ENCODE results near the gene CLMN. TPM values are rescaled to one million over a fixed set of nuclear protein-coding genes. Genes with fewer than 3 reads are reported as not detected.
A peak's percentile ranks its signal among the peaks of the same experiment; 100 is the strongest.

CLMN gene
- total and polyA plus RNA-seq, 10 of the 15 experiments (the other 5 are each of a cell fraction or from before 2014, with no cell fraction given): 7.8 to 49.3 (median 18.5) TPM

- no peak for TF ChIP-seq CTCF (IDR thresholded peaks at IDR 0.05 in 2 of 3, conservative IDR thresholded peaks at IDR 0.05 in 1 of 3; ENCODE audit: control insufficient read depth in 2 of 3, extremely low read depth in 1 of 3, insufficient read depth in 1 of 3, low read depth in 3 of 3, low read length in 3 of 3)
- TF ChIP-seq NFIC (IDR thresholded peaks at IDR 0.05; ENCODE audit: low read depth, low read length): peak; percentile 39; the same call in 1 of the 2 replicates
- 0 out of 2 replicates have a peak, but pooled peaks have one; percentile 29 for TF ChIP-seq GATAD2B (conservative IDR thresholded peaks at IDR 0.05; ENCODE audit: low read depth)
- TF ChIP-seq PAX5 (IDR thresholded peaks at IDR 0.05; ENCODE audit: borderline replicate concordance, low read depth, low read length): peak; percentile 54; the same call in 1 of the 2 replicates
- no peak for TF ChIP-seq HDAC6 (IDR thresholded peaks at IDR 0.05; ENCODE audit: unreplicated experiment)
- TF ChIP-seq, protein P1, sequence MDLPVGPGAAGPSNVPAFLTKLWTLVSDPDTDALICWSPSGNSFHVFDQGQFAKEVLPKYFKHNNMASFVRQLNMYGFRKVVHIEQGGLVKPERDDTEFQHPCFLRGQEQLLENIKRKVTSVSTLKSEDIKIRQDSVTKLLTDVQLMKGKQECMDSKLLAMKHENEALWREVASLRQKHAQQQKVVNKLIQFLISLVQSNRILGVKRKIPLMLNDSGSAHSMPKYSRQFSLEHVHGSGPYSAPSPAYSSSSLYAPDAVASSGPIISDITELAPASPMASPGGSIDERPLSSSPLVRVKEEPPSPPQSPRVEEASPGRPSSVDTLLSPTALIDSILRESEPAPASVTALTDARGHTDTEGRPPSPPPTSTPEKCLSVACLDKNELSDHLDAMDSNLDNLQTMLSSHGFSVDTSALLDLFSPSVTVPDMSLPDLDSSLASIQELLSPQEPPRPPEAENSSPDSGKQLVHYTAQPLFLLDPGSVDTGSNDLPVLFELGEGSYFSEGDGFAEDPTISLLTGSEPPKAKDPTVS (IDR thresholded peaks at IDR 0.05; ENCODE audit: low read depth, low read length): no peak
- peak; percentile 72 for TF ChIP-seq BCL11A (IDR thresholded peaks at IDR 0.05; ENCODE audit: low read depth, low read length)
- TF ChIP-seq, protein P2, sequence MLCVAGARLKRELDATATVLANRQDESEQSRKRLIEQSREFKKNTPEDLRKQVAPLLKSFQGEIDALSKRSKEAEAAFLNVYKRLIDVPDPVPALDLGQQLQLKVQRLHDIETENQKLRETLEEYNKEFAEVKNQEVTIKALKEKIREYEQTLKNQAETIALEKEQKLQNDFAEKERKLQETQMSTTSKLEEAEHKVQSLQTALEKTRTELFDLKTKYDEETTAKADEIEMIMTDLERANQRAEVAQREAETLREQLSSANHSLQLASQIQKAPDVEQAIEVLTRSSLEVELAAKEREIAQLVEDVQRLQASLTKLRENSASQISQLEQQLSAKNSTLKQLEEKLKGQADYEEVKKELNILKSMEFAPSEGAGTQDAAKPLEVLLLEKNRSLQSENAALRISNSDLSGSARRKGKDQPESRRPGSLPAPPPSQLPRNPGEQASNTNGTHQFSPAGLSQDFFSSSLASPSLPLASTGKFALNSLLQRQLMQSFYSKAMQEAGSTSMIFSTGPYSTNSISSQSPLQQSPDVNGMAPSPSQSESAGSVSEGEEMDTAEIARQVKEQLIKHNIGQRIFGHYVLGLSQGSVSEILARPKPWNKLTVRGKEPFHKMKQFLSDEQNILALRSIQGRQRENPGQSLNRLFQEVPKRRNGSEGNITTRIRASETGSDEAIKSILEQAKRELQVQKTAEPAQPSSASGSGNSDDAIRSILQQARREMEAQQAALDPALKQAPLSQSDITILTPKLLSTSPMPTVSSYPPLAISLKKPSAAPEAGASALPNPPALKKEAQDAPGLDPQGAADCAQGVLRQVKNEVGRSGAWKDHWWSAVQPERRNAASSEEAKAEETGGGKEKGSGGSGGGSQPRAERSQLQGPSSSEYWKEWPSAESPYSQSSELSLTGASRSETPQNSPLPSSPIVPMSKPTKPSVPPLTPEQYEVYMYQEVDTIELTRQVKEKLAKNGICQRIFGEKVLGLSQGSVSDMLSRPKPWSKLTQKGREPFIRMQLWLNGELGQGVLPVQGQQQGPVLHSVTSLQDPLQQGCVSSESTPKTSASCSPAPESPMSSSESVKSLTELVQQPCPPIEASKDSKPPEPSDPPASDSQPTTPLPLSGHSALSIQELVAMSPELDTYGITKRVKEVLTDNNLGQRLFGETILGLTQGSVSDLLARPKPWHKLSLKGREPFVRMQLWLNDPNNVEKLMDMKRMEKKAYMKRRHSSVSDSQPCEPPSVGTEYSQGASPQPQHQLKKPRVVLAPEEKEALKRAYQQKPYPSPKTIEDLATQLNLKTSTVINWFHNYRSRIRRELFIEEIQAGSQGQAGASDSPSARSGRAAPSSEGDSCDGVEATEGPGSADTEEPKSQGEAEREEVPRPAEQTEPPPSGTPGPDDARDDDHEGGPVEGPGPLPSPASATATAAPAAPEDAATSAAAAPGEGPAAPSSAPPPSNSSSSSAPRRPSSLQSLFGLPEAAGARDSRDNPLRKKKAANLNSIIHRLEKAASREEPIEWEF (IDR thresholded peaks at IDR 0.05; ENCODE audit: insufficient replicate concordance, low read depth, low read length): no peak
- TF ChIP-seq SMC3 (IDR thresholded peaks at IDR 0.05; ENCODE audit: borderline replicate concordance, low read length): no peak
- no peak for TF ChIP-seq NRF1 (conservative IDR thresholded peaks at IDR 0.05; ENCODE audit: low read depth, low read length)
- TF ChIP-seq BHLHE40 (IDR thresholded peaks at IDR 0.05; ENCODE audit: borderline replicate concordance in 1 of 2, low read depth in 2 of 2, low read length in 1 of 2): peak in 1 of 2 experiments; percentile 25; a peak in 1 of 4 replicates
- TF ChIP-seq MEF2B (IDR thresholded peaks at IDR 0.05; ENCODE audit: partially characterized antibody, poor library complexity, severe bottlenecking): peak; percentile 84
- TF ChIP-seq EED (IDR thresholded peaks at IDR 0.05; ENCODE audit: low read depth): peak; percentile 83; the same call in 1 of the 2 replicates
- no peak for TF ChIP-seq STAT1 (conservative IDR thresholded peaks at IDR 0.05)
- peak in 1 of 2 experiments; percentile 74; a peak in 2 of 4 replicates for TF ChIP-seq EP300 (IDR thresholded peaks at IDR 0.05; ENCODE audit: borderline replicate concordance in 1 of 2, control insufficient read depth in 1 of 2, low read depth in 2 of 2, low read length in 2 of 2)
- TF ChIP-seq CEBPB (IDR thresholded peaks at IDR 0.05; ENCODE audit: borderline replicate concordance in 1 of 2, low read depth in 2 of 2, low read length in 2 of 2): no peak
Measured at GRCh38 chr14:95233702-95234241, 85.9 kb downstream of the CLMN start (continued).

Measured in GM12878 (cell line).